Trophoblast cell (in vitro differentiated cells and primary cell): Measurements from ENCODE around the gene MAMLD1.

Source experiments
- DNase-seq, 2 donors: peaks; one replicate each; pipeline ENCODE4 v3.0.0-alpha.2; 2016
- H2AFZ ChIP-seq: 2 replicates; pipeline ENCODE4 v1.6.1; 2013; ENCODE audit warnings: low read length, moderate library complexity, mild to moderate bottlenecking; ENCODE audit not compliant: insufficient read depth, poor library complexity
- H2AK5ac ChIP-seq: 2 replicates; pipeline ENCODE4 v1.6.1; 2013; ENCODE audit warnings: mild to moderate bottlenecking, low read length
- H2BK120ac ChIP-seq: 2 replicates; pipeline ENCODE4 v1.6.1; 2013; ENCODE audit warnings: low read length, mild to moderate bottlenecking, moderate library complexity; ENCODE audit not compliant: insufficient read depth, poor library complexity
- H2BK12ac ChIP-seq: 2 replicates; pipeline ENCODE4 v1.6.1; 2013; ENCODE audit warnings: mild to moderate bottlenecking, low read length, moderate library complexity
- H2BK5ac ChIP-seq: 2 replicates; pipeline ENCODE4 v1.6.1; 2013; ENCODE audit warnings: low read length, low read depth, moderate library complexity, mild to moderate bottlenecking; ENCODE audit not compliant: poor library complexity
- H3K14ac ChIP-seq: 2 replicates; pipeline ENCODE4 v1.6.1; 2013; ENCODE audit warnings: mild to moderate bottlenecking, low read length
- H3K18ac ChIP-seq: 2 replicates; pipeline ENCODE4 v1.6.1; 2013; ENCODE audit warnings: mild to moderate bottlenecking, low read length
- H3K23ac ChIP-seq: 2 replicates; pipeline ENCODE4 v1.6.1; 2013; ENCODE audit warnings: low read length
- H3K27ac ChIP-seq: 2 replicates; pipeline ENCODE4 v1.5.1; 2013; ENCODE audit warnings: low read depth, mild to moderate bottlenecking, inconsistent platforms, low read length, moderate library complexity
- H3K27me3 ChIP-seq: 2 replicates; pipeline ENCODE4 v1.6.1; 2013; ENCODE audit warnings: inconsistent platforms, mild to moderate bottlenecking, low read length, moderate library complexity; ENCODE audit not compliant: insufficient read depth
- H3K36me3 ChIP-seq, 2 experiments: 1 replicate in 1 of 2; 2 replicates in 1 of 2; pipeline ENCODE4 v1.6.1; 2013; ENCODE audit warnings: low read length in 2 of 2, mild to moderate bottlenecking in 2 of 2, moderate library complexity in 1 of 2; ENCODE audit not compliant: insufficient read depth in 2 of 2, control insufficient read depth in 1 of 2
- H3K4ac ChIP-seq: 2 replicates; pipeline ENCODE4 v1.6.1; 2013; ENCODE audit warnings: low read depth, mild to moderate bottlenecking, low read length, moderate library complexity
- H3K4me1 ChIP-seq, 2 experiments: 1 replicate in 1 of 2; 2 replicates in 1 of 2; pipeline ENCODE4 v1.6.1; 2013; ENCODE audit warnings: low read length in 2 of 2, mild to moderate bottlenecking in 2 of 2, moderate library complexity in 1 of 2; ENCODE audit not compliant: insufficient read depth in 2 of 2, control insufficient read depth in 1 of 2
- H3K4me2 ChIP-seq: 2 replicates; pipeline ENCODE4 v1.6.1; 2013; ENCODE audit warnings: inconsistent platforms, mild to moderate bottlenecking, low read length, moderate library complexity
- H3K4me3 ChIP-seq: 2 replicates; pipeline ENCODE4 v1.5.1; 2013; ENCODE audit warnings: mild to moderate bottlenecking, low read depth, low read length, inconsistent platforms
- H3K79me1 ChIP-seq: one replicate; pipeline ENCODE4 v1.6.1; 2013; ENCODE audit warnings: low read length
- H3K79me2 ChIP-seq: 2 replicates; pipeline ENCODE4 v1.6.1; 2013; ENCODE audit warnings: low read length, mild to moderate bottlenecking; ENCODE audit not compliant: control insufficient read depth, insufficient read depth, poor library complexity
- H3K9ac ChIP-seq: 2 replicates; pipeline ENCODE4 v1.6.1; 2013; ENCODE audit warnings: mild to moderate bottlenecking, low read length
- H3K9me3 ChIP-seq: 2 replicates; pipeline ENCODE4 v1.6.1; 2013; ENCODE audit warnings: low read depth, mild to moderate bottlenecking, control low read depth, inconsistent platforms, low read length; ENCODE audit not compliant: insufficient read depth
- H4K12ac ChIP-seq: 2 replicates; pipeline ENCODE4 v1.6.1; 2013; ENCODE audit warnings: low read depth, mild to moderate bottlenecking, low read length, moderate library complexity
- H4K8ac ChIP-seq: 2 replicates; pipeline ENCODE4 v1.6.1; 2013; ENCODE audit warnings: low read depth, mild to moderate bottlenecking, low read length, moderate library complexity
- H4K91ac ChIP-seq: one replicate; pipeline ENCODE4 v1.6.1; 2013; ENCODE audit warnings: low read depth, mild to moderate bottlenecking, low read length, moderate library complexity
- WGBS: extraction: QIAGEN DNeasy Blood & Tissue Kit; methylation state at CpG from one replicate; pipeline ENCODE4 v1.1.7; 2013; ENCODE audit warnings: missing lambda C conversion rate; ENCODE audit not compliant: insufficient read length, insufficient coverage; ENCODE audit errors: extremely low coverage; 5-methylcytosine and 5-hydroxymethylcytosine counted together

MAMLD1 gene

DNA sequence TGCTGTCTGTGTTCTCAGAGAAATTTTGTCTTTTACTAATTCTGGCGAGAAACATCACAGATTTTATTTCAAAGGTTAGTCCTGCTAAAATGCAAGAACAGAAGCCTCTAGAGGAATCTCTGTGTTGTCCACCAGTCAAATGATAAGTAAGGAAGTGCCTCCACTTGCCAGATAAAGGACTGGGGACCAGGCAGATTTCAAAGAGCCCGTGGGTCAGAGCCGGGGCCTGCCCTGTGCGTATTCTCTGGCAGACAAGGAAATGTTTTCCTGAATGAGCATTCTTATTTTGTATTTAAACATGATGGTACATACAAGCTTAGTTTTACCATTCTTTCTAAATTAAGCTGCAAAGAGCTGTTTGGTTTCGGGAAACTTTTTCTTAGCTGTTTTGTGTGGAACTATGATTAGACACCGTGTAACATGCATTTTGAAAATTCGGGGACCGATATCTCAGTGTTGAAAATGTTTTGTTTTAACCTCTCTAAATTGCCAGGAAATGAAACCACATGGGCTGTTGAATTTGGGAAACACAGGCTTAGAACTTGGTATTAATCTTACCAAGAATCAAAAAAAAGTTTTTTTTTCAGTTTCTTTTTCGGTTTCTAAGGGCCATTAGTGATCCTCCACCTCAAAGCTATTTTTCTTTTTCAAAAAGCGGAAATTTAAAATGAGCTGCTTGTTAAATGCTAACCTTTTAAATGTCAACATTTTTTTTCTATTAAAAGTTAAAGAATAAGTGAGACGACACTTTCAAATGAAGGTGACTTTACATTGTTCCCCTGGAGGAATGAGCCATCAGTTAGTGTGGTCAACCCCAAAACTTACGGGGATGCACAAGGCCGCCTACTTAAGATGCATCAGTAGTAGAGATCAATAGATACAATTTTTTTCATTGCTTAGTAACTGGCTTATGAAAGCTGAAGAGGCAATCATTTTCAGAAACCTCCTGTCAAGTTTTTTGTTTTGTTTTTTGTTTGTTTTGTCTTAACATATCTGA is 115.7 kb downstream of the MAMLD1 start:
- Histone ChIP-seq H3K9me3 (no peaks in the 10 kb centered on the region), H3K4me2 (no peak overlapping the region)

DNA sequence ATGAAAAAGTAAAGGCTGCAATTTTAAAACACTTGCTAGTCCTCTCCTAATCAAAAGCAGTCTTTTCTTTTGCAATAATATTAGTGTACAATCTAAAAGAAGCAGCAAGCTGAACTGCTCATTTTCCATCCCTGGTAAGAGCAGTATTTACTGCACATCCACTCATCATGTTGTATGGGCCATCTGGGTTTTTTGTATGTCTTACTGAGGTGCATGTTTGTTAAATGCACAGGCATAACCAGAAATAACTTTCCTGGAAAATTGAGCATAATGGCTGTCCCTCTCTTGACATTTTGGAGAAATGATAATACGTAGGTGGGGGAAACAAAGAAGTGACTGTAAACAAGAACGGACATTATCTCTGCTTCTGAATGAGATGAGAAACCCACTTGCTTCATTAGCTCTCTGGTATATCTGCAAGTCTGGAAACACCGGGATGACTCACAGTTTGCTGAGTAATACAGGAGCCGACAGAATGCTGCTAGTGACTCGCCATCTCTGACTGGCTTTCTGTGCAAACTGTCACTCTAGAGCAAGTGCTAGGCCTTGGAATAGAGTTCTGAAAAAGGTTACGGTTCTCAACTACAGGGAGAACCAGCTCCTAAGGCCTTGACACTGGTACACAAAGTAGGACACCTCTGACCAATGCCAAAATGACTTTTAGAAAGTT is 119.6 kb downstream of the MAMLD1 start:
- WGBS: no CpG with 5 or more reads among the region's 6 CpGs
- H3K4me2 ChIP-seq: no peak overlapping the region

More for the DNA sequence above, 115.7 kb downstream of the MAMLD1 start:
- H3K18ac ChIP-seq: no peak overlapping the region
- H4K91ac ChIP-seq: no peak overlapping the region
- H3K27me3 ChIP-seq: no peaks in the 10 kb centered on the region
- no peak overlapping the region for H2BK120ac ChIP-seq
- no peaks in the 10 kb centered on the region for H3K36me3 ChIP-seq
- no peak overlapping the region for H2BK5ac ChIP-seq
- H3K23ac ChIP-seq: no peak overlapping the region
- no peak overlapping the region for H3K14ac ChIP-seq
- H3K79me1 ChIP-seq: no peaks in the 10 kb centered on the region
- H3K4me3 ChIP-seq: no peak overlapping the region
- H3K4ac ChIP-seq: no peak overlapping the region
- no CpG with 5 or more reads among the region's 13 CpGs for WGBS
- H3K27ac ChIP-seq: no peak overlapping the region
- H3K9ac ChIP-seq: no peak overlapping the region
- H3K4me1 ChIP-seq: no peaks in the 10 kb centered on the region
- H3K79me2 ChIP-seq: no peaks in the 10 kb centered on the region
- H4K8ac ChIP-seq: no peak overlapping the region
- DNase-seq: no peak
- H2BK12ac ChIP-seq: no peak overlapping the region
- no peak overlapping the region for H2AFZ ChIP-seq
- no peak overlapping the region for H4K12ac ChIP-seq
- no peak overlapping the region for H2AK5ac ChIP-seq

DNA sequence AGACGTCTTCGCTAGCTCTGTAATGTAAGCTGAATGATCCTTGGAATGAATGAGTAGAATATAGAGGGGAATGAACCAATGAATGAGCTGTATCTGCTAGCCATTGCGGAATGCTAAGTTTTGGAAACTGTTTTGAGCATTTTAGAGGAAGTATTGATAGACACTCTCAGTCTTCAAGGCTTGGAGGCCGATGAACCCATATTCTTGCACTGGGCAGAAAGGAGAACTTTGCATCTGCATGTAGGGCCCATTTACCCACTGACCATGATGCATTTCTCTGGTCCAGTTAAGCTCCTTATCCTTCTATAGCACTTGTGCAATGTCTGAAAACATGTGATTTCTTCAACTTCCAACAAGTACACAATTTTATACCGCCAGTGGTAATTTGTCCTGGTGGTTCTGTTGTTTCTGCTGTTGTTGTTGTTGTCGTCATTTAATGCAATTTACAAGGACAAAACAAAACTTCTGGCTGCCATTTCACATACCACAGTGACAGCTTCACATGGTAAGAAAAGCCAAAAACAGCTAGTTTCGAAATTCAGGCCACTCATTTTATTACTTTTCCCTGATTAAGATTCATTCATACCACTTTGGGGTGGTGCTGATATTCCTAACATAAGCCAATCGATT is 120.4 kb downstream of the MAMLD1 start:
- no peak overlapping the region for H2AK5ac ChIP-seq
- no peak overlapping the region for H3K27ac ChIP-seq
- no peak overlapping the region for H3K4me3 ChIP-seq
- H3K23ac ChIP-seq: no peak overlapping the region
- H3K4me1 ChIP-seq: no peaks in the 10 kb centered on the region
- WGBS: no CpG with 5 or more reads among the region's 8 CpGs
- no peak for DNase-seq
- H3K18ac ChIP-seq: no peak overlapping the region
- no peak overlapping the region for H4K12ac ChIP-seq
- H4K8ac ChIP-seq: no peak overlapping the region
- H3K27me3 ChIP-seq: no peaks in the 10 kb centered on the region
- H3K36me3 ChIP-seq: no peaks in the 10 kb centered on the region
- H2BK5ac ChIP-seq: no peak overlapping the region
- no peak overlapping the region for H3K4me2 ChIP-seq
- no peak overlapping the region for H2AFZ ChIP-seq
- no peak overlapping the region for H2BK120ac ChIP-seq
- H3K14ac ChIP-seq: no peak overlapping the region
- H3K4ac ChIP-seq: no peak overlapping the region
- no peaks in the 10 kb centered on the region for H3K79me2 ChIP-seq
- H4K91ac ChIP-seq: no peak overlapping the region
- no peak overlapping the region for H3K9ac ChIP-seq
- H3K9me3 ChIP-seq: no peaks in the 10 kb centered on the region
- no peaks in the 10 kb centered on the region for H3K79me1 ChIP-seq
- no peak overlapping the region for H2BK12ac ChIP-seq

More for the DNA sequence above, 119.6 kb downstream of the MAMLD1 start:
- Histone ChIP-seq H2BK5ac (no peak overlapping the region), H2BK120ac (no peak overlapping the region), H2AFZ (no peak overlapping the region), H4K12ac (no peak overlapping the region), H3K4me1 (no peaks in the 10 kb centered on the region), H3K4me3 (no peak overlapping the region), H4K8ac (no peak overlapping the region), H3K79me1 (no peaks in the 10 kb centered on the region), H2BK12ac (no peak overlapping the region), H3K14ac (no peak overlapping the region), H4K91ac (no peak overlapping the region), H3K27ac (no peak overlapping the region), H3K9me3 (no peaks in the 10 kb centered on the region), H3K18ac (no peak overlapping the region), H3K9ac (no peak overlapping the region), H3K4ac (no peak overlapping the region), H2AK5ac (no peak overlapping the region), H3K23ac (no peak overlapping the region), H3K79me2 (no peaks in the 10 kb centered on the region), H3K36me3 (no peaks in the 10 kb centered on the region), H3K27me3 (no peaks in the 10 kb centered on the region)
- DNase-seq: peak; percentile 50 to 67

DNA sequence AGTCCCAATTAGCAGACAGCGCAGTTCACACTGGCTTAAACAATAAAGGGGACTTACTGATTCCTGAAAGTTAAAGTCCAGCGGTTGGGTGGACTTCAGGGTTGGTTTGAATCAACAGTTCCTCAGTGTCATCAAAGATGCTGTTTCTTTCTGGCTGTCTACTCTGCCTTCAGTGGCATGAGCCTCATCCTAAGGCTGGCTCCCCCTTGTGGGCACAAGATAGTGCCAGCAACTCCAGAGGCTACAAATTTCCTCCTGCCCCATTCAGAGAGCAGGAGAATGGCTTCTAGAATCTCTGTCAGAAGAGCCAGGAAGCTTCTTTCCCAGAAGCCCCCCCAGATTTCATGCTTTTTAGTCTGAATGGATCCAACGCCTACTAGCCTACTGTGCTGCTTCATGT is 122.9 kb downstream of the MAMLD1 start:
- WGBS: no CpG with 5 or more reads among the region's 3 CpGs
- Histone ChIP-seq H3K36me3 (no peaks in the 10 kb centered on the region), H3K79me1 (no peaks in the 10 kb centered on the region), H3K9me3 (no peaks in the 10 kb centered on the region), H3K79me2 (no peaks in the 10 kb centered on the region), H2AK5ac (no peak overlapping the region), H3K4ac (no peak overlapping the region), H3K27ac (no peak overlapping the region), H3K4me3 (no peak overlapping the region), H4K91ac (no peak overlapping the region), H3K14ac (no peak overlapping the region), H2BK12ac (no peak overlapping the region), H2BK120ac (no peak overlapping the region), H2AFZ (no peak overlapping the region), H3K18ac (no peak overlapping the region), H4K12ac (no peak overlapping the region), H3K27me3 (no peaks in the 10 kb centered on the region), H2BK5ac (no peak overlapping the region), H3K23ac (no peak overlapping the region), H4K8ac (no peak overlapping the region), H3K4me1 (no peaks in the 10 kb centered on the region), H3K9ac (no peak overlapping the region), H3K4me2 (no peak overlapping the region)
- peak; percentile 17 to 60 for DNase-seq
